ENCODE data around the gene XRN2. TPM values are rescaled to one million over a fixed set of nuclear protein-coding genes. Genes with fewer than 3 reads are reported as not detected.

XRN2 gene
- total and polyA plus RNA-seq, 2 of the 13 experiments (the other 11 are each of a cell fraction or from before 2014, with no cell fraction given), result 90.3 to 171 TPM

DNA sequence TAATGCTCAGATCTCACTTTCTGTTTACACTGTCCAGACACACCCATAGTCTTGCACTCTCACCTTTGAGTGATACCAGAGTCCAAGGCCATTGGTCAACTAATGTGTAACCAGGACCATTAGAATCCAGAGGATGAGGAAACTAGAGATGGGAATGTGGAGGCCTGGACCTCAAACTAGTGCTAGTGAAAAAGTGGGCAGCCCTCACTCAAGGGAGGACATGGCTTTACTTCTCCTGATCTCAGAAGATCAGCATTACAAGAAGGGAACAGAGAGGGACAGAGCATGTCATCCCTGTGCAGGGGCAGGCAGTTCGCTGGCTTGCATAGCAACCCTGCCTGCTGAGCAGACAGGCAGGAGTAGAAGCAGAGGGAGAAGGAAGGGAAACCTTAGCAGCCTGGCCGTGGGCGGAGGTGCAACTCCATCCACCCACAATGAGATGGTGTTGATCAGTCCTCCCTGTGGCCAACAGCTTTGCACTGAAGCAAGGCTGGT lies 22.6 kb upstream of the XRN2 start (continued):
- TF ChIP-seq, protein P1, sequence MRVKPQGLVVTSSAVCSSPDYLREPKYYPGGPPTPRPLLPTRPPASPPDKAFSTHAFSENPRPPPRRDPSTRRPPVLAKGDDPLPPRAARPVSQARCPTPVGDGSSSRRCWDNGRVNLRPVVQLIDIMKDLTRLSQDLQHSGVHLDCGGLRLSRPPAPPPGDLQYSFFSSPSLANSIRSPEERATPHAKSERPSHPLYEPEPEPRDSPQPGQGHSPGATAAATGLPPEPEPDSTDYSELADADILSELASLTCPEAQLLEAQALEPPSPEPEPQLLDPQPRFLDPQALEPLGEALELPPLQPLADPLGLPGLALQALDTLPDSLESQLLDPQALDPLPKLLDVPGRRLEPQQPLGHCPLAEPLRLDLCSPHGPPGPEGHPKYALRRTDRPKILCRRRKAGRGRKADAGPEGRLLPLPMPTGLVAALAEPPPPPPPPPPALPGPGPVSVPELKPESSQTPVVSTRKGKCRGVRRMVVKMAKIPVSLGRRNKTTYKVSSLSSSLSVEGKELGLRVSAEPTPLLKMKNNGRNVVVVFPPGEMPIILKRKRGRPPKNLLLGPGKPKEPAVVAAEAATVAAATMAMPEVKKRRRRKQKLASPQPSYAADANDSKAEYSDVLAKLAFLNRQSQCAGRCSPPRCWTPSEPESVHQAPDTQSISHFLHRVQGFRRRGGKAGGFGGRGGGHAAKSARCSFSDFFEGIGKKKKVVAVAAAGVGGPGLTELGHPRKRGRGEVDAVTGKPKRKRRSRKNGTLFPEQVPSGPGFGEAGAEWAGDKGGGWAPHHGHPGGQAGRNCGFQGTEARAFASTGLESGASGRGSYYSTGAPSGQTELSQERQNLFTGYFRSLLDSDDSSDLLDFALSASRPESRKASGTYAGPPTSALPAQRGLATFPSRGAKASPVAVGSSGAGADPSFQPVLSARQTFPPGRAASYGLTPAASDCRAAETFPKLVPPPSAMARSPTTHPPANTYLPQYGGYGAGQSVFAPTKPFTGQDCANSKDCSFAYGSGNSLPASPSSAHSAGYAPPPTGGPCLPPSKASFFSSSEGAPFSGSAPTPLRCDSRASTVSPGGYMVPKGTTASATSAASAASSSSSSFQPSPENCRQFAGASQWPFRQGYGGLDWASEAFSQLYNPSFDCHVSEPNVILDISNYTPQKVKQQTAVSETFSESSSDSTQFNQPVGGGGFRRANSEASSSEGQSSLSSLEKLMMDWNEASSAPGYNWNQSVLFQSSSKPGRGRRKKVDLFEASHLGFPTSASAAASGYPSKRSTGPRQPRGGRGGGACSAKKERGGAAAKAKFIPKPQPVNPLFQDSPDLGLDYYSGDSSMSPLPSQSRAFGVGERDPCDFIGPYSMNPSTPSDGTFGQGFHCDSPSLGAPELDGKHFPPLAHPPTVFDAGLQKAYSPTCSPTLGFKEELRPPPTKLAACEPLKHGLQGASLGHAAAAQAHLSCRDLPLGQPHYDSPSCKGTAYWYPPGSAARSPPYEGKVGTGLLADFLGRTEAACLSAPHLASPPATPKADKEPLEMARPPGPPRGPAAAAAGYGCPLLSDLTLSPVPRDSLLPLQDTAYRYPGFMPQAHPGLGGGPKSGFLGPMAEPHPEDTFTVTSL (CRISPR knock-in tag; IDR thresholded peaks at IDR 0.05; ENCODE audit: borderline replicate concordance), result peak; percentile 24; the same call in 1 of the 2 replicates
- TF ChIP-seq MYPOP (CRISPR knock-in tag; IDR thresholded peaks at IDR 0.05) (no peak), FOXK1 (CRISPR knock-in tag; IDR thresholded peaks at IDR 0.05; ENCODE audit: borderline replicate concordance, low read depth) (peak; percentile 61; the same call in 1 of the 2 replicates), NCOR1 (IDR thresholded peaks at IDR 0.05; ENCODE audit: borderline replicate concordance, low read length) (peak; percentile 91), HDAC2 (CRISPR knock-in tag; IDR thresholded peaks at IDR 0.05) (peak; percentile 88), ZNF792 (CRISPR knock-in tag; IDR thresholded peaks at IDR 0.05) (no peak), SSRP1 (CRISPR knock-in tag; IDR thresholded peaks at IDR 0.05) (peak; percentile 83; the same call in 1 of the 2 replicates), ZSCAN29 (CRISPR knock-in tag; conservative IDR thresholded peaks at IDR 0.05) (no peak), ZNF17 (CRISPR knock-in tag; IDR thresholded peaks at IDR 0.05) (no peak), ZNF670 (CRISPR knock-in tag; IDR thresholded peaks at IDR 0.05; ENCODE audit: borderline replicate concordance) (no peak), KAT2B (IDR thresholded peaks at IDR 0.05; ENCODE audit: borderline replicate concordance, low read depth, low read length) (no peak), TSC22D2 (CRISPR knock-in tag; IDR thresholded peaks at IDR 0.05; ENCODE audit: borderline replicate concordance) (no peak), GATAD1 (CRISPR knock-in tag; IDR thresholded peaks at IDR 0.05) (peak; percentile 37; the same call in 1 of the 2 replicates), PLRG1 (conservative IDR thresholded peaks at IDR 0.05) (no peak)
- TF ChIP-seq, protein P2, sequence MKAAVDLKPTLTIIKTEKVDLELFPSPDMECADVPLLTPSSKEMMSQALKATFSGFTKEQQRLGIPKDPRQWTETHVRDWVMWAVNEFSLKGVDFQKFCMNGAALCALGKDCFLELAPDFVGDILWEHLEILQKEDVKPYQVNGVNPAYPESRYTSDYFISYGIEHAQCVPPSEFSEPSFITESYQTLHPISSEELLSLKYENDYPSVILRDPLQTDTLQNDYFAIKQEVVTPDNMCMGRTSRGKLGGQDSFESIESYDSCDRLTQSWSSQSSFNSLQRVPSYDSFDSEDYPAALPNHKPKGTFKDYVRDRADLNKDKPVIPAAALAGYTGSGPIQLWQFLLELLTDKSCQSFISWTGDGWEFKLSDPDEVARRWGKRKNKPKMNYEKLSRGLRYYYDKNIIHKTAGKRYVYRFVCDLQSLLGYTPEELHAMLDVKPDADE (CRISPR knock-in tag; IDR thresholded peaks at IDR 0.05), result no peak
- TF ChIP-seq, protein P3, sequence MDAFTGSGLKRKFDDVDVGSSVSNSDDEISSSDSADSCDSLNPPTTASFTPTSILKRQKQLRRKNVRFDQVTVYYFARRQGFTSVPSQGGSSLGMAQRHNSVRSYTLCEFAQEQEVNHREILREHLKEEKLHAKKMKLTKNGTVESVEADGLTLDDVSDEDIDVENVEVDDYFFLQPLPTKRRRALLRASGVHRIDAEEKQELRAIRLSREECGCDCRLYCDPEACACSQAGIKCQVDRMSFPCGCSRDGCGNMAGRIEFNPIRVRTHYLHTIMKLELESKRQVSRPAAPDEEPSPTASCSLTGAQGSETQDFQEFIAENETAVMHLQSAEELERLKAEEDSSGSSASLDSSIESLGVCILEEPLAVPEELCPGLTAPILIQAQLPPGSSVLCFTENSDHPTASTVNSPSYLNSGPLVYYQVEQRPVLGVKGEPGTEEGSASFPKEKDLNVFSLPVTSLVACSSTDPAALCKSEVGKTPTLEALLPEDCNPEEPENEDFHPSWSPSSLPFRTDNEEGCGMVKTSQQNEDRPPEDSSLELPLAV (CRISPR knock-in tag; conservative IDR thresholded peaks at IDR 0.05; ENCODE audit: low read depth), result no peak

All from HepG2 (cell line).